ENCODE results near the gene ZBTB48.

ZBTB48 gene

GRCh38 chr1:6601049-6601922 lies 21.5 kb downstream of the ZBTB48 start:
- H3K9ac ChIP-seq, result no peak overlapping the region
- H2AFZ ChIP-seq, result peak overlapping the region; percentile 19
- no peaks in the 10 kb centered on the region for H3K27me3 ChIP-seq (ENCODE audit: control insufficient read depth, insufficient read depth, low read length)
- H3K4me1 ChIP-seq, result peaks cover 6% of the 10 kb centered on the region
- H3K79me2 ChIP-seq, result peaks cover 11% of the 10 kb centered on the region
- peak overlapping the region; percentile 66 for H3K27ac ChIP-seq
- TF ChIP-seq, protein P1, sequence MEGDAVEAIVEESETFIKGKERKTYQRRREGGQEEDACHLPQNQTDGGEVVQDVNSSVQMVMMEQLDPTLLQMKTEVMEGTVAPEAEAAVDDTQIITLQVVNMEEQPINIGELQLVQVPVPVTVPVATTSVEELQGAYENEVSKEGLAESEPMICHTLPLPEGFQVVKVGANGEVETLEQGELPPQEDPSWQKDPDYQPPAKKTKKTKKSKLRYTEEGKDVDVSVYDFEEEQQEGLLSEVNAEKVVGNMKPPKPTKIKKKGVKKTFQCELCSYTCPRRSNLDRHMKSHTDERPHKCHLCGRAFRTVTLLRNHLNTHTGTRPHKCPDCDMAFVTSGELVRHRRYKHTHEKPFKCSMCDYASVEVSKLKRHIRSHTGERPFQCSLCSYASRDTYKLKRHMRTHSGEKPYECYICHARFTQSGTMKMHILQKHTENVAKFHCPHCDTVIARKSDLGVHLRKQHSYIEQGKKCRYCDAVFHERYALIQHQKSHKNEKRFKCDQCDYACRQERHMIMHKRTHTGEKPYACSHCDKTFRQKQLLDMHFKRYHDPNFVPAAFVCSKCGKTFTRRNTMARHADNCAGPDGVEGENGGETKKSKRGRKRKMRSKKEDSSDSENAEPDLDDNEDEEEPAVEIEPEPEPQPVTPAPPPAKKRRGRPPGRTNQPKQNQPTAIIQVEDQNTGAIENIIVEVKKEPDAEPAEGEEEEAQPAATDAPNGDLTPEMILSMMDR (IDR thresholded peaks at IDR 0.05), result no peak
- H3K36me3 ChIP-seq (ENCODE audit: control insufficient read depth, insufficient read depth, low read length), result no peaks in the 10 kb centered on the region
- H3K4me3 ChIP-seq (ENCODE audit: low read depth, low read length), result peak overlapping the region; percentile 82
- no peaks in the 10 kb centered on the region for H3K9me3 ChIP-seq (ENCODE audit: control insufficient read depth, low read length)
- peak overlapping the region; percentile 95 for H3K4me2 ChIP-seq (ENCODE audit: low read length)

DNA sequence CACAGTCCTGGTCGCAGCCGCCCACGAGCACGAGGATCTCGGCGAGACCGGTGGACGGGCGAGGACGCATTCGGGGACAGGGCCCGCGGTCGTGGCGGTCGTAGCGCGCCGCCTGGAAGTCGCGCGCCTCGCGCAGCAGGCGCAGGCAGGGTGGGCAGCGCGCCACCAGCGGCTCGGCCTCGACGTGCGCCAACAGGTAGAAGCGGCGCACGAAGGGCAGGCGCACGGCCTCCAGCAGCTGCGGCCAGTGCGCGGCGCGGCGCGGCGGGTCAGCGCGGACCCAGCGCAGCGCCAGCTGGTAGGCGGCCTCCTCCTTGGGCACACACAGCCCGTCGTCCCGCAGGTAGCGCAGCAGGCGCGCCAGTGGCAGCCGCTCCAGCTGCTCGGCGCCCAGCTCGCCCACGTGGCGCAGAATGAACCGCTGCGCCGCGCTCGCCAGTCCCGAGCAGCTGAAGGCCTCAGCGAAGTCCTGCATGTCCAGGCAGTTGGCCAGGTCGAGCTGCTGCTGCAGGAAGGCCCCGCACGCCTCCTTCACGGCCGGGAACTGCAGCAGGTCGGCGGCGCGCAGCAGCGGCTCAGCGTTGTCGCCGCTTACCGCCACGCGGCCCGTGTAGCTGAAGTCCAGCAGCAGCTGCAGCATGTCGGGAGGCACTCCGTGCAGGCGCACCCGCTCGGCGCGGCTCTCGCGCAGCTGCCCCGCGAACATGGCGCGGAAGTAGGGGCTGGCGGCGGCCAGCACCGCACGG lies 22.3 kb downstream of the ZBTB48 start:
- Histone ChIP-seq H2AFZ (peak overlapping the region; percentile 79), H3K36me3 (ENCODE audit: control insufficient read depth, insufficient read depth, low read length) (no peaks in the 10 kb centered on the region), H3K27me3 (ENCODE audit: control insufficient read depth, insufficient read depth, low read length) (no peaks in the 10 kb centered on the region), H3K4me3 (ENCODE audit: low read depth, low read length) (peak overlapping the region; percentile 82), H3K4me2 (ENCODE audit: low read length) (peak overlapping the region; percentile 95), H3K9me3 (ENCODE audit: control insufficient read depth, low read length) (no peaks in the 10 kb centered on the region), H3K9ac (no peak overlapping the region), H3K4me1 (peaks cover 6% of the 10 kb centered on the region), H3K27ac (peak overlapping the region; percentile 66), H3K79me2 (peaks cover 9% of the 10 kb centered on the region)
- TF ChIP-seq, protein P1 (IDR thresholded peaks at IDR 0.05), result no peak

GRCh38 chr1:6602669-6603237 lies 23.0 kb downstream of the ZBTB48 start, which contains the start of gene KLHL21:
KLHL21 (minus strand) TSS chr1:6602869; CDS start chr1:6602817, 52 bp downstream.
- Histone ChIP-seq H3K27ac (peak within 1 kb of the TSS; percentile 88), H3K79me2 (peaks cover 7% of the 10 kb centered on the region), H3K9me3 (ENCODE audit: control insufficient read depth, low read length) (no peaks in the 10 kb centered on the region), H3K36me3 (ENCODE audit: control insufficient read depth, insufficient read depth, low read length) (no peaks in the 10 kb centered on the region), H3K27me3 (ENCODE audit: control insufficient read depth, insufficient read depth, low read length) (no peaks in the 10 kb centered on the region), H2AFZ (peak within 1 kb of the TSS; percentile 93), H3K9ac (peak within 1 kb of the TSS; percentile 37), H3K4me1 (peaks cover 6% of the 10 kb centered on the region), H3K4me3 (ENCODE audit: low read depth, low read length) (peak within 1 kb of the TSS; percentile 82), H3K4me2 (ENCODE audit: low read length) (peak within 1 kb of the TSS; percentile 95)
- TF ChIP-seq, protein P1 (IDR thresholded peaks at IDR 0.05), result no peak

DNA sequence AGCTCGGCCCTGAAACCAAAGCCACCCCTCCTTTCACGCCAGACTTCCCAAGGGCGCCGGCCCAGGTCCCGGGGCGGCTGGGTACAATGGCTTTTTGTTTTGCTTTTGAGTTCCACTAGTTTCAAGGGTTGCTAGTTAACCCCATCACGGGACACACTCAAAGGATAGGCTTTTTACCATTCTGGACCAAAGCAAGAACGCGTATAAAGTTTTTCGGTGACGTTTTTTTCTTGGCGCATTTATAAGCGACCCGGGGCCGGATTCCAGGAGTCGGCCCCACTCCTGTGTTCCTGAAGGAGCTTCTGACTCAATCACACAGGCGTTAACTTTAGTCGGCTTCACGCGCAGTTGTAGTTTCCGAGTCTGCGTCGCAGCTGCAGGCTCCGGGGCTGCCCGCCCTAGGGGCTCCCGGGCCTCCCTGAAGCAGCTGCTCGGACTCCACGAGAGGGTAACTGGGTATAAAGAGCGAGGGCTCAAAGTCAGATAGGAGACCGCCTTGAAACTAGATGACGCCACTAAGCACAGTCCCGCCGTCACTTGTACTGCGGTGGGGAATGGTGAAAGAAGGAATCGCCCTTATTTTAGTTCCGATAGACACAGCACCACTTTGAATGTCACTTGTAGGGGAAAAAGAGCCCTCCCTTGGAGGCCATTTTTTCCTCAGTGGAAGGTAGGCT lies 23.6 kb downstream of the ZBTB48 start:
- peak overlapping the region; percentile 80 for H3K4me2 ChIP-seq (ENCODE audit: low read length)
- H3K36me3 ChIP-seq (ENCODE audit: control insufficient read depth, insufficient read depth, low read length), result no peaks in the 10 kb centered on the region
- H3K79me2 ChIP-seq, result peaks cover 6% of the 10 kb centered on the region
- TF ChIP-seq, protein P1 (IDR thresholded peaks at IDR 0.05), result no peak
- H3K9ac ChIP-seq, result peak overlapping the region; percentile 37
- H3K4me3 ChIP-seq (ENCODE audit: low read depth, low read length), result peak overlapping the region; percentile 75
- H3K27ac ChIP-seq, result peak overlapping the region; percentile 88
- H3K4me1 ChIP-seq, result peaks cover 6% of the 10 kb centered on the region
- H2AFZ ChIP-seq, result peak overlapping the region; percentile 93
- no peaks in the 10 kb centered on the region for H3K27me3 ChIP-seq (ENCODE audit: control insufficient read depth, insufficient read depth, low read length)
- no peaks in the 10 kb centered on the region for H3K9me3 ChIP-seq (ENCODE audit: control insufficient read depth, low read length)

All from parathyroid adenoma (tissue), 2 donors.